IMR-90 (cell line): ENCODE results near the gene PAM16. TPM values are rescaled to one million over a fixed set of nuclear protein-coding genes. Genes with fewer than 3 reads are reported as not detected.
A peak's percentile ranks its signal among the peaks of the same experiment; 100 is the strongest.

ENCODE experiments used
- ATAC-seq: fragments of 200-7000 bp; cut with Tn5 transposase; 2 replicates; pipeline ENCODE4 v1.9.1; 2020; ENCODE audit warnings: low read depth, mild to moderate bottlenecking, moderate library complexity
- BruUV-seq: library from RNA; stranded (reverse); fragments of 400-500 nt; replicated peaks from 2 replicates; lab custom pipeline; 2021; lab: Mats Ljungman, UMichigan
- CTCF ChIA-PET: fragments of 300-600 bp; formaldehyde crosslinking; extraction: SDS; loops from one replicate; lab custom pipeline; 2021; ENCODE audit warnings: antibody characterized with exemption; lab: Yijun Ruan, JAX
- POLR2A ChIA-PET: fragments of 300-600 bp; sonication (Branson Sonifier 250); formaldehyde crosslinking; loops from one replicate; lab custom pipeline; 2022; ENCODE audit warnings: antibody characterized with exemption; ENCODE audit not compliant: unreplicated experiment; lab: Charles Lee
- DNase-seq: peaks from one replicate; pipeline ENCODE4 v3.0.0; 2013
- H2AFZ ChIP-seq: replicated peaks from 2 replicates; pipeline ENCODE3; 2013; ENCODE audit warnings: low read length, mild to moderate bottlenecking; ENCODE audit not compliant: poor library complexity
- H2AK5ac ChIP-seq: 2 replicates; pipeline ENCODE4 v1.6.1; 2013; ENCODE audit warnings: low read depth, low read length, inconsistent platforms
- H2AK9ac ChIP-seq: replicated peaks from 2 replicates; pipeline ENCODE3; 2013; ENCODE audit warnings: mild to moderate bottlenecking, low read depth, low read length, moderate library complexity; ENCODE audit not compliant: poor library complexity
- H2BK120ac ChIP-seq: 2 replicates; pipeline ENCODE4 v1.6.1; 2013; ENCODE audit warnings: low read depth, low read length, inconsistent platforms
- H2BK15ac ChIP-seq: 3 replicates; pipeline ENCODE4 v1.6.1; 2013; ENCODE audit warnings: low read depth, low read length, inconsistent platforms
- H2BK20ac ChIP-seq: 2 replicates; pipeline ENCODE4 v1.6.1; 2013; ENCODE audit warnings: low read depth, mild to moderate bottlenecking, inconsistent platforms, low read length, moderate library complexity
- H2BK5ac ChIP-seq: 2 replicates; pipeline ENCODE4 v1.6.1; 2013; ENCODE audit warnings: mild to moderate bottlenecking, low read depth, low read length, inconsistent platforms; ENCODE audit not compliant: poor library complexity, severe bottlenecking
- H3K14ac ChIP-seq: replicated peaks from 2 replicates; pipeline ENCODE4 v1.6.1; 2013; ENCODE audit warnings: low read depth, low read length, inconsistent platforms
- H3K18ac ChIP-seq: 2 replicates; pipeline ENCODE4 v1.6.1; 2013; ENCODE audit warnings: low read depth, low read length, control low read depth
- H3K23ac ChIP-seq: 2 replicates; pipeline ENCODE4 v1.6.1; 2013; ENCODE audit warnings: low read depth, low read length, inconsistent platforms
- H3K27ac ChIP-seq: 2 replicates; pipeline ENCODE4 v1.5.1; 2013; ENCODE audit warnings: mild to moderate bottlenecking, control low read depth, low read length; ENCODE audit not compliant: insufficient read depth
- H3K27me3 ChIP-seq: 2 replicates; pipeline ENCODE4 v1.6.1; 2013; ENCODE audit warnings: low read length; ENCODE audit not compliant: control insufficient read depth, insufficient read depth
- H3K36me3 ChIP-seq: 2 replicates; pipeline ENCODE4 v1.6.1; 2013; ENCODE audit warnings: low read length, mixed read lengths; ENCODE audit not compliant: control insufficient read depth, insufficient read depth
- H3K4ac ChIP-seq: 2 replicates; pipeline ENCODE4 v1.6.1; 2013; ENCODE audit warnings: low read depth, low read length, inconsistent platforms
- H3K4me1 ChIP-seq: 2 replicates; pipeline ENCODE4 v1.6.1; 2013; ENCODE audit warnings: low read length, mixed read lengths; ENCODE audit not compliant: control insufficient read depth, insufficient read depth
- H3K4me2 ChIP-seq: 2 replicates; pipeline ENCODE4 v1.6.1; 2013; ENCODE audit warnings: low read depth, mild to moderate bottlenecking, control low read depth, low read length, moderate library complexity
- H3K4me3 ChIP-seq: 2 replicates; pipeline ENCODE4 v1.5.1; 2013; ENCODE audit warnings: low read depth, mild to moderate bottlenecking, control low read depth, low read length, moderate library complexity; ENCODE audit not compliant: insufficient read depth
- H3K56ac ChIP-seq: 2 replicates; pipeline ENCODE4 v1.6.1; 2013; ENCODE audit warnings: low read length, inconsistent platforms; ENCODE audit not compliant: insufficient read depth; ENCODE audit errors: extremely low read depth
- H3K79me1 ChIP-seq, 2 experiments: 2 replicates each; pipeline ENCODE4 v1.6.1; 2013; ENCODE audit warnings: low read length in 2 of 2, inconsistent platforms in 1 of 2, low read depth in 1 of 2
- H3K9ac ChIP-seq: 2 replicates; pipeline ENCODE4 v1.6.1; 2013; ENCODE audit warnings: low read depth, low read length, control low read depth
- H3K9me1 ChIP-seq: 2 replicates; pipeline ENCODE4 v1.6.1; 2013; ENCODE audit warnings: low read length, inconsistent platforms; ENCODE audit not compliant: insufficient read depth
- H3K9me3 ChIP-seq: 2 replicates; pipeline ENCODE4 v1.6.1; 2013; ENCODE audit warnings: low read length; ENCODE audit not compliant: control insufficient read depth, insufficient read depth
- H4K20me1 ChIP-seq: 2 replicates; pipeline ENCODE4 v1.6.1; 2013; ENCODE audit warnings: low read length, inconsistent platforms; ENCODE audit not compliant: insufficient read depth
- H4K5ac ChIP-seq: 2 replicates; pipeline ENCODE4 v1.6.1; 2013; ENCODE audit warnings: mild to moderate bottlenecking, low read depth, low read length, control low read depth
- H4K8ac ChIP-seq, 2 experiments: 2 replicates each; pipeline ENCODE4 v1.6.1; 2013; ENCODE audit warnings: low read depth in 2 of 2, low read length in 2 of 2, control low read depth in 1 of 2, inconsistent platforms in 1 of 2
- H4K91ac ChIP-seq: 2 replicates; pipeline ENCODE4 v1.6.1; 2013; ENCODE audit warnings: low read depth, low read length, inconsistent platforms; ENCODE audit not compliant: insufficient read depth
- BHLHE40 ChIP-seq: fragments of 150-350 bp; IDR thresholded peaks from 2 replicates; pipeline ENCODE4 v1.6.1; 2016; ENCODE audit warnings: mild to moderate bottlenecking, low read depth, low read length
- CHD1 ChIP-seq: IDR thresholded peaks from 2 replicates; pipeline ENCODE4 v1.6.1; 2012; ENCODE audit warnings: low read depth, low read length, improper control_type of control experiment
- MXI1 ChIP-seq: IDR thresholded peaks from 2 replicates; pipeline ENCODE4 v1.6.1; 2012; ENCODE audit warnings: low read depth, mild to moderate bottlenecking, low read length, moderate library complexity, borderline replicate concordance
- WGBS, 2 experiments: methylation state at CpG; one replicate each; pipeline versions ENCODE4 v1.1.5 to v1.1.7; 2013; ENCODE audit warnings: missing lambda C conversion rate in 2 of 2; ENCODE audit not compliant: insufficient read length in 1 of 2; ENCODE audit errors: extremely low coverage in 2 of 2; 5-methylcytosine and 5-hydroxymethylcytosine counted together
- dilution Hi-C: fragments of 300-500 bp; cut with HindIII; formaldehyde crosslinking; loops from one replicate; pipeline ENCODE4 v1.14.3; 2018; ENCODE audit warnings: low sequenced_read_pairs; ENCODE audit not compliant: unreplicated experiment
- in situ Hi-C: fragments of 300-500 bp; cut with MboI; formaldehyde crosslinking; loops from 3 replicates; pipeline ENCODE4 v1.14.3; 2019; ENCODE audit warnings: low sequenced_read_pairs, inconsistent platforms, mixed read lengths
- intact Hi-C: fragments of 100-400 bp; cut with micrococcal nuclease; formaldehyde crosslinking; loops from 2 replicates; pipeline ENCODE4 v1.10.0; 2022
- polyA plus RNA-seq, 3 experiments: library from polyadenylated mRNA; depleted of rRNA; stranded (reverse); fragments of >200 nt; gene quantifications; 2 replicates each; pipeline ENCODE4 v1.2.3, GENCODE V29; 2012; ENCODE audit warnings: low replicate concordance in 1 of 3
- total RNA-seq: library from RNA; depleted of rRNA; stranded (reverse); fragments of >200 nt; gene quantifications from 2 replicates; pipeline ENCODE4 v1.2.3, GENCODE V29; 2012

PAM16 gene
- total and polyA plus RNA-seq, 2 of the 4 experiments (the other 2 are of a cell fraction): 17.9 to 48.4 TPM

GRCh38 chr16:4372001-4372577 is 21.0 kb upstream of the PAM16 start:
- Histone ChIP-seq H3K14ac (peak overlapping the region; percentile 98), H3K9me3 (no peaks in the 10 kb centered on the region), H4K8ac (peak overlapping the region in 1 of 2 experiments; percentile 82; a peak in 2 of 4 replicates), H3K23ac (peak overlapping the region; percentile 96), H3K79me1 (peaks cover 4 to 68% of the 10 kb centered on the region in 2 experiments; a peak in 3 of 4 replicates), H3K4me1 (peaks cover 46% of the 10 kb centered on the region), H2BK5ac (peak overlapping the region; percentile 91), H4K20me1 (peaks cover 61% of the 10 kb centered on the region), H3K9ac (peak overlapping the region; percentile 89), H3K27me3 (no peaks in the 10 kb centered on the region), H2AFZ (peak overlapping the region; percentile 64), H2BK15ac (peak overlapping the region; percentile 34; the same call in 1 of the 3 replicates), H3K4ac (peak overlapping the region; percentile 96), H3K4me2 (peak overlapping the region; percentile 97), H2BK20ac (no peak overlapping the region; the same call in 1 of the 2 replicates), H3K18ac (peak overlapping the region; percentile 88), H4K91ac (peak overlapping the region; percentile 96), H2AK9ac (peak overlapping the region; percentile 83), H3K36me3 (peaks cover 10% of the 10 kb centered on the region; the same call in 1 of the 2 replicates), H4K5ac (peak overlapping the region; percentile 65), H3K56ac (peak overlapping the region; percentile 76; the same call in 1 of the 2 replicates), H3K27ac (peak overlapping the region; percentile 99), H2BK120ac (peak overlapping the region; percentile 91; the same call in 1 of the 2 replicates), H3K4me3 (peak overlapping the region; percentile 87), H3K9me1 (peaks cover 30% of the 10 kb centered on the region), H2AK5ac (peak overlapping the region; percentile 98)
- intact Hi-C loops: no loop called here
- dilution Hi-C loops: no loop called here
- in situ Hi-C loops: no loop called here
- CTCF ChIA-PET: no interaction called here
- POLR2A ChIA-PET: no interaction called here
- TF ChIP-seq CHD1 (no peak), BHLHE40 (peak; percentile 36; the same call in 1 of the 2 replicates), MXI1 (peak; percentile 73; the same call in 1 of the 2 replicates)
- 0% methylated on average over 23 of the region's 43 CpGs; no CpG with 5 or more reads in 1 of the 2 experiments for WGBS, 2 experiments
- DNase-seq: peak; percentile 64
- TSS peak; percentile 78 for BruUV-seq
- ATAC-seq: peak; percentile 10
